Tibial artery (tissue), 4 donors: ENCODE measurements around the gene SAC3D1.

Experiments
- DNase-seq, 2 donors: peaks; one replicate each; pipeline ENCODE4 v3.0.0-alpha.2; 2019
- H3K27ac ChIP-seq, 2 donors: fragments of 200-600 bp; sonication (generic) in 1 of 2; 1 replicate in 1 of 2; 2 replicates in 1 of 2; pipeline ENCODE4 v1.5.1; 2018 to 2019; ENCODE audit warnings: mild to moderate bottlenecking in 1 of 2
- H3K27me3 ChIP-seq, 2 donors: fragments of 200-600 bp; sonication (generic) in 1 of 2; one replicate each; pipeline versions ENCODE4 v1.5.1 to v1.6.0; 2016 to 2019
- H3K36me3 ChIP-seq, 3 donors: fragments of 200-600 bp; sonication (generic) in 2 of 3; one replicate each; pipeline ENCODE4 v1.5.1; 2016 to 2019; ENCODE audit warnings: mild to moderate bottlenecking in 2 of 3
- H3K4me1 ChIP-seq, 4 donors: fragments of 200-600 bp; sonication (generic) in 2 of 4; 1 replicate in 3 of 4; 2 replicates in 1 of 4; pipeline ENCODE4 v1.5.1; 2016 to 2019
- H3K4me3 ChIP-seq, 2 donors: fragments of 200-600 bp; sonication (generic) in 1 of 2; 1 replicate in 1 of 2; 2 replicates in 1 of 2; pipeline ENCODE4 v1.5.1; 2018 to 2019; ENCODE audit warnings: mild to moderate bottlenecking in 2 of 2
- H3K9me3 ChIP-seq, 3 donors: fragments of 200-600 bp; sonication (generic) in 1 of 3; one replicate each; pipeline ENCODE4 v1.5.1; 2016 to 2019
- intact Hi-C: fragments of 100-400 bp; cut with DNase I; formaldehyde crosslinking; loops from one replicate; pipeline ENCODE4 v1.15.0; 2023; ENCODE audit warnings: low total_unique reads
- TF ChIP-seq, protein P1 (sequence below), 2 experiments: fragments of 200-600 bp in 1 of 2; fragments of 450-650 bp in 1 of 2; IDR thresholded peaks; one replicate each; pipeline ENCODE4 v1.5.1; 2017 to 2019; ENCODE audit warnings: antibody characterized with exemption in 2 of 2, mild to moderate bottlenecking in 1 of 2, moderate library complexity in 1 of 2

The SAC3D1 gene

GRCh38 chr11:65027213-65028067, 13.6 kb upstream of the SAC3D1 start, which contains the start of gene SNX15:
Gene SNX15, plus strand, starts transcription at chr11:65027439. Its CDS starts 99 bp downstream, at chr11:65027538.
- intact Hi-C loops = loop anchor here (5.0 kb wide), 1 partner anchor 60 kb away; a partner anchor contains a TSS
- TF ChIP-seq, protein P1, sequence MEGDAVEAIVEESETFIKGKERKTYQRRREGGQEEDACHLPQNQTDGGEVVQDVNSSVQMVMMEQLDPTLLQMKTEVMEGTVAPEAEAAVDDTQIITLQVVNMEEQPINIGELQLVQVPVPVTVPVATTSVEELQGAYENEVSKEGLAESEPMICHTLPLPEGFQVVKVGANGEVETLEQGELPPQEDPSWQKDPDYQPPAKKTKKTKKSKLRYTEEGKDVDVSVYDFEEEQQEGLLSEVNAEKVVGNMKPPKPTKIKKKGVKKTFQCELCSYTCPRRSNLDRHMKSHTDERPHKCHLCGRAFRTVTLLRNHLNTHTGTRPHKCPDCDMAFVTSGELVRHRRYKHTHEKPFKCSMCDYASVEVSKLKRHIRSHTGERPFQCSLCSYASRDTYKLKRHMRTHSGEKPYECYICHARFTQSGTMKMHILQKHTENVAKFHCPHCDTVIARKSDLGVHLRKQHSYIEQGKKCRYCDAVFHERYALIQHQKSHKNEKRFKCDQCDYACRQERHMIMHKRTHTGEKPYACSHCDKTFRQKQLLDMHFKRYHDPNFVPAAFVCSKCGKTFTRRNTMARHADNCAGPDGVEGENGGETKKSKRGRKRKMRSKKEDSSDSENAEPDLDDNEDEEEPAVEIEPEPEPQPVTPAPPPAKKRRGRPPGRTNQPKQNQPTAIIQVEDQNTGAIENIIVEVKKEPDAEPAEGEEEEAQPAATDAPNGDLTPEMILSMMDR (IDR thresholded peaks at IDR 0.05) = peak; percentile 70 to 78
- Histone ChIP-seq H3K27me3 (no peaks in the 10 kb centered on the region), H3K9me3 (no peaks in the 10 kb centered on the region), H3K4me3 (peak within 1 kb of the TSS; percentile 61), H3K27ac (peak within 1 kb of the TSS; percentile 81 to 85), H3K4me1 (peaks cover 0 to 20% (median 12%) of the 10 kb centered on the region in 4 donors), H3K36me3 (peaks cover 10 to 20% (median 13%) of the 10 kb centered on the region in 3 donors)
- peak; percentile 93 to 95 for DNase-seq

DNA sequence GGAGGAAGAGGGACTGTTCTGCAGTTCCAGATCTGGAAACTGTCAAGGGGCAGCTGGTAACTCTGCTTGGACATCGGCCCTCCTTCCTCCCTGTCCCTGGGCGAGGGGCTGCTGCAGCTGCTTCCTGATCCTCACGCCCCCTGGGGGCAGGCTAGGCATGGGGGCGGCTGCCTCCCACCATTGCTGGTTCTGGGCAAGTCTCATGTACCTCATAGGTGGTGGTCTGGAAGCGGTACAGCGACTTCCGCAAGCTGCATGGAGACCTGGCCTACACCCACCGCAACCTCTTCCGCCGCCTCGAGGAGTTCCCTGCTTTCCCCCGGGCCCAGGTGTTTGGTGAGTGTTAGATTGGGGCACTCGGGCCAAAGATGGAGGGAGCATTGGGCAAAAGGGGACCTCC, 8.8 kb upstream of the SAC3D1 start:
- no peak for DNase-seq
- Histone ChIP-seq H3K4me1 (peaks cover 0 to 19% (median 12%) of the 10 kb centered on the region in 4 donors), H3K36me3 (peaks cover 49 to 63% (median 52%) of the 10 kb centered on the region in 3 donors), H3K9me3 (no peaks in the 10 kb centered on the region), H3K27me3 (no peaks in the 10 kb centered on the region), H3K27ac (no peak overlapping the region), H3K4me3 (no peak overlapping the region)
- TF ChIP-seq, protein P1 (IDR thresholded peaks at IDR 0.05) = no peak
- intact Hi-C loops = no loop called here

DNA sequence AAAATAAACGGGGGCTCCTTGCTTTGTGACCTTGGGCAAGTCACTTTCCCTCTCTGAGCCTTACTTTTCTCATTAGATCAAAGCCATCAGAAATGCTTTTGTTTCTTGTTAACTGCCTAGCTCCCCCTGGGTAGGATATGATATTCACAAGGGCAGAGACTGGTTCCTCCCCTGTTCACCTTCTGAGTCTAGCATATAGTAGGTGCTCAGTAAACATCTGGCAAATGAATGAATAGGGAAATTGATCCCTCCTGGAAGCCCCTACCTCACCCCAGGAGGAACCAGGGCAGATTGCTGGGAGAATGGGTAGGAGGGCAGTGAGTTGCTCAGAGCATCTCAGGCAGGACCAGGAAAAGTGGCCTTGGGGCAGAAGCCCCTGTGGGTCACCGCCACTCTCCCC, 6.6 kb upstream of the SAC3D1 start:
- H3K36me3 ChIP-seq = peaks cover 60 to 85% (median 65%) of the 10 kb centered on the region in 3 donors
- TF ChIP-seq, protein P1 (IDR thresholded peaks at IDR 0.05) = no peak
- H3K9me3 ChIP-seq = no peaks in the 10 kb centered on the region
- H3K4me3 ChIP-seq = no peak overlapping the region
- intact Hi-C loops = no loop called here
- no peak overlapping the region for H3K27ac ChIP-seq
- peaks cover 0 to 5% (median 2%) of the 10 kb centered on the region in 4 donors for H3K4me1 ChIP-seq
- no peak for DNase-seq
- H3K27me3 ChIP-seq = no peaks in the 10 kb centered on the region

DNA sequence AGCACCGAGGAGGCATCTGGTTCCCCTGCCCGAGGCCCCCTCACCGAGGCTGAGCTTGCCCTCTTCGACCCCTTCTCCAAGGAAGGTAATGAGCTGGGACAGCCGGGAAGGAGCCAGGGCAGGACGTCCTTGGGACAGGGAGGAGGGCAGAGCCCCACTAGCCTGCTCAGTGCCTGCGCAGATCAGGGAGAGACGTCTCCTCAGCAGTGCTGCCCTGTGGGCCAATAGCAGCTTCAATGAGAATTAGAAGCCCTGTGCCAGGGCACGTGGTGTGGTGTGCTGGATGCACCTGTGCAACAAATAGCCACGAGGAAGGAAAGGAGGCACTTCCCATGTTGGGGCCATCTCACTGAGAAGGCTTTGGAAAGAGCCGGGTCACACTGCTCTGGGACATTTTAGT, 5.4 kb upstream of the SAC3D1 start:
- H3K9me3 ChIP-seq = no peaks in the 10 kb centered on the region
- H3K4me3 ChIP-seq = no peak overlapping the region
- peaks cover 0 to 11% (median 5%) of the 10 kb centered on the region in 4 donors for H3K4me1 ChIP-seq
- H3K36me3 ChIP-seq = peaks cover 60 to 91% (median 65%) of the 10 kb centered on the region in 3 donors
- DNase-seq = no peak
- TF ChIP-seq, protein P1 (IDR thresholded peaks at IDR 0.05) = no peak
- intact Hi-C loops = no loop called here
- H3K27ac ChIP-seq = no peak overlapping the region
- H3K27me3 ChIP-seq = no peaks in the 10 kb centered on the region

DNA sequence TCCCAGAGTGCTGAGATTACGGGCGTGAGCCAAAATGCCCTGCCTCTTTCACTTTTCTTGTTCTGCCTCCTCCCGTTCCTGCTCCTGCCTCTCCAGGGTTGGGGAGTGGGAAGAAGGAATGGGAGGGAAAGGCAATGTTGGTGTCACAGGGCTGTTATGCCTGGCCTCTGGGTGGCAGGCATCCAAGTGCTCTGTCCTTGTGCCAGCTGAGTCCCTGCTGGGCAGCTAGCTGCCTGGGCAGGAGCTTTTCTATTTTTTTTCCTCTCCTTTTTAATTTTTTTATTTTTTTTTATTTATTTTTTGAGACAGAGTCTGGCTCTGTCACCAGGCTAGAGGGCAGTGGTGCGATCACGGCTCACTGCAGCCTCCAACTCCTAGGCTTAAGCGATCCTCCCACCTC, 4.1 kb upstream of the SAC3D1 start:
- H3K27ac ChIP-seq = peak overlapping the region; percentile 27 to 29
- peak; percentile 38 to 84 for DNase-seq

More for the DNA sequence above, 4.1 kb upstream of the SAC3D1 start:
- Histone ChIP-seq H3K4me3 (no peak overlapping the region), H3K27me3 (no peaks in the 10 kb centered on the region), H3K36me3 (peaks cover 53 to 80% (median 58%) of the 10 kb centered on the region in 3 donors), H3K9me3 (no peaks in the 10 kb centered on the region), H3K4me1 (peaks cover 0 to 15% (median 10%) of the 10 kb centered on the region in 4 donors)
- TF ChIP-seq, protein P1 (IDR thresholded peaks at IDR 0.05) = no peak
- intact Hi-C loops = no loop called here
